Neural cell (in vitro differentiated cells): Measurements from ENCODE around the gene ADNP2. TPM values are rescaled to one million over a fixed set of nuclear protein-coding genes. Genes with fewer than 3 reads are reported as not detected.

Experiments used
- H2AFZ ChIP-seq: fragments of 200-600, 300-800 bp; sonication (generic), shearing (Covaris generic); 2 replicates; pipeline ENCODE4 v1.6.0; 2014; ENCODE audit warnings: low read depth, mild to moderate bottlenecking, antibody characterized with exemption, low read length, moderate library complexity
- H3F3A ChIP-seq: fragments of 200-600 bp; shearing (Covaris generic); 2 replicates; pipeline ENCODE4 v1.6.1; 2016; ENCODE audit warnings: mild to moderate bottlenecking, moderate library complexity, mixed read lengths, antibody characterized with exemption, low read length; ENCODE audit not compliant: insufficient read depth, poor library complexity, severe bottlenecking
- H3K27ac ChIP-seq: fragments of 200-600, 300-800 bp; sonication (generic), shearing (Covaris generic); 2 replicates; pipeline ENCODE4 v1.5.1; 2014; ENCODE audit warnings: mild to moderate bottlenecking, low read length, moderate library complexity
- H3K27me3 ChIP-seq: fragments of 300-800, 200-600 bp; sonication (generic), shearing (Covaris generic); 2 replicates; pipeline ENCODE4 v1.6.0; 2014; ENCODE audit warnings: mild to moderate bottlenecking, low read depth, low read length, moderate library complexity; ENCODE audit not compliant: insufficient read depth
- H3K36me3 ChIP-seq: fragments of 300-800, 200-600 bp; sonication (generic), shearing (Covaris generic); 2 replicates; pipeline ENCODE4 v1.5.1; 2014; ENCODE audit warnings: mild to moderate bottlenecking, antibody characterized with exemption, low read length, moderate library complexity; ENCODE audit not compliant: insufficient read depth
- H3K4me2 ChIP-seq: fragments of 300-800, 200-600 bp; sonication (generic), shearing (Covaris generic); 2 replicates; pipeline ENCODE4 v1.6.0; 2014; ENCODE audit warnings: mild to moderate bottlenecking, low read length
- H3K4me3 ChIP-seq: fragments of 300-800, 200-600 bp; sonication (generic), shearing (Covaris generic); 2 replicates; pipeline ENCODE4 v1.5.1; 2014; ENCODE audit warnings: mild to moderate bottlenecking, low read length, moderate library complexity
- H3K79me2 ChIP-seq: fragments of 200-600 bp; shearing (Covaris generic); replicated peaks from 2 replicates; pipeline ENCODE4 v1.6.0; 2014; ENCODE audit warnings: mild to moderate bottlenecking, low read length, moderate library complexity; ENCODE audit not compliant: insufficient read depth
- H3K9ac ChIP-seq: fragments of 300-800, 200-600 bp; sonication (generic), shearing (Covaris generic); 2 replicates; pipeline ENCODE4 v1.6.1; 2016; ENCODE audit warnings: mild to moderate bottlenecking, low read length, mixed read lengths
- H3K9me2 ChIP-seq: fragments of 200-600 bp; shearing (Covaris generic); 2 replicates; pipeline ENCODE4 v1.6.1; 2016; ENCODE audit warnings: mild to moderate bottlenecking, low read length, mixed read lengths; ENCODE audit not compliant: insufficient read depth
- H3K9me3 ChIP-seq: fragments of 200-600, 300-800 bp; sonication (generic), shearing (Covaris generic); 2 replicates; pipeline ENCODE4 v1.6.1; 2016; ENCODE audit warnings: mild to moderate bottlenecking, mixed run types, low read length, moderate library complexity, mixed read lengths
- H4K20me1 ChIP-seq: fragments of 200-600 bp; shearing (Covaris generic); 2 replicates; pipeline ENCODE4 v1.6.1; 2016; ENCODE audit warnings: mild to moderate bottlenecking, mixed run types; ENCODE audit not compliant: insufficient read depth
- CTCF ChIP-seq: fragments of 450-650 bp; IDR thresholded peaks from 2 replicates; pipeline ENCODE4 v1.5.1; 2014; ENCODE audit warnings: antibody characterized with exemption, mild to moderate bottlenecking, moderate library complexity; ENCODE audit not compliant: poor library complexity, severe bottlenecking
- EP300 ChIP-seq: fragments of 450-650 bp; conservative IDR thresholded peaks from 2 replicates; pipeline ENCODE4 v1.6.1; 2014; ENCODE audit warnings: antibody characterized with exemption, mild to moderate bottlenecking, moderate library complexity; ENCODE audit not compliant: poor library complexity, severe bottlenecking
- EZH2 ChIP-seq: fragments of 200-600, 300-800 bp; shearing (Covaris generic), sonication (generic); IDR thresholded peaks from 2 replicates; pipeline ENCODE4 v1.6.1; 2014; ENCODE audit warnings: antibody characterized with exemption, low read length, borderline replicate concordance, mild to moderate bottlenecking; ENCODE audit not compliant: insufficient read depth, poor library complexity, severe bottlenecking
- MXI1 ChIP-seq: fragments of 450-650 bp; conservative IDR thresholded peaks from 2 replicates; pipeline ENCODE4 v1.6.1; 2014; ENCODE audit warnings: antibody characterized with exemption, mild to moderate bottlenecking; ENCODE audit not compliant: poor library complexity, severe bottlenecking
- POLR2AphosphoS5 ChIP-seq: IDR thresholded peaks from 2 replicates; pipeline ENCODE4 v1.6.1; 2012
- RAD21 ChIP-seq: fragments of 450-650 bp; conservative IDR thresholded peaks from 2 replicates; pipeline ENCODE4 v1.6.1; 2014; ENCODE audit warnings: antibody characterized with exemption, mild to moderate bottlenecking, moderate library complexity
- REST ChIP-seq: IDR thresholded peaks from 2 replicates; pipeline ENCODE4 v1.6.1; 2012; ENCODE audit warnings: borderline replicate concordance
- SMC3 ChIP-seq: fragments of 450-650 bp; conservative IDR thresholded peaks from 2 replicates; pipeline ENCODE4 v1.6.1; 2014; ENCODE audit warnings: antibody characterized with exemption, mild to moderate bottlenecking, moderate library complexity; ENCODE audit not compliant: poor library complexity
- TAF1 ChIP-seq: IDR thresholded peaks from 2 replicates; pipeline ENCODE4 v1.6.1; 2012; ENCODE audit warnings: low read depth
- polyA plus RNA-seq: library from polyadenylated mRNA; depleted of rRNA; stranded (reverse); fragments of >200 nt; gene quantifications from 2 replicates; pipeline ENCODE4 v1.2.3, GENCODE V29; 2014

ADNP2 gene
- polyA plus RNA-seq, 1 donor from 2014 or later, result 16.9 TPM

GRCh38 chr18:80189531-80189865 lies 80.4 kb downstream of the ADNP2 start:
- H3K4me2 ChIP-seq, result no peak overlapping the region
- H3K79me2 ChIP-seq, result no peaks in the 10 kb centered on the region
- no peak overlapping the region for H2AFZ ChIP-seq
- no peaks in the 10 kb centered on the region for H4K20me1 ChIP-seq
- H3K27ac ChIP-seq, result no peak overlapping the region
- H3K27me3 ChIP-seq, result no peaks in the 10 kb centered on the region
- H3K9me3 ChIP-seq, result no peaks in the 10 kb centered on the region
- TF ChIP-seq CTCF (no peak), EP300 (no peak), TAF1 (no peak), RAD21 (no peak), POLR2AphosphoS5 (no peak), EZH2 (no peak), MXI1 (no peak), REST (no peak), SMC3 (no peak)
- peaks cover 5% of the 10 kb centered on the region for H3K36me3 ChIP-seq
- no peak overlapping the region for H3K4me3 ChIP-seq
- H3K9ac ChIP-seq, result no peak overlapping the region
- no peaks in the 10 kb centered on the region for H3F3A ChIP-seq
- H3K9me2 ChIP-seq, result no peaks in the 10 kb centered on the region

Other genes with a start within 250 kb of the ADNP2 start
- 66.7 and 68.2 TPM in 2 replicates for gene SLC66A2, start 157.6 kb upstream of the ADNP2 start, polyA plus RNA-seq
- 0.66 and 0.84 TPM in 2 replicates for gene HSBP1L1, start 144.6 kb upstream of the ADNP2 start, polyA plus RNA-seq
- 131 and 163 TPM in 2 replicates for gene TXNL4A, start 120.7 kb upstream of the ADNP2 start, polyA plus RNA-seq
- 78.1 and 86.8 TPM in 2 replicates for gene RBFA, start 74.8 kb upstream of the ADNP2 start, polyA plus RNA-seq
- 8.8 and 9.3 TPM in 2 replicates for gene PARD6G, start 138.3 kb downstream of the ADNP2 start, polyA plus RNA-seq